HepG2 (cell line): Measurements from ENCODE around the gene USP36. TPM values are rescaled to one million over a fixed set of nuclear protein-coding genes. Genes with fewer than 3 reads are reported as not detected.

Source experiments
- AGO1 ChIP-seq: fragments of 200-400 bp; formaldehyde crosslinking; IDR thresholded peaks from 2 replicates; pipeline ENCODE4 v1.6.1; 2017; ENCODE audit warnings: mild to moderate bottlenecking, low read depth, low read length, moderate library complexity; ENCODE audit not compliant: poor library complexity, severe bottlenecking
- CENPT ChIP-seq: sonication (generic); formaldehyde crosslinking; IDR thresholded peaks from 2 replicates; pipeline ENCODE4 v1.8.0; 2022; ENCODE audit warnings: low read depth, mild to moderate bottlenecking, moderate library complexity, missing genetic modification reagents
- MEIS2 ChIP-seq: sonication (generic); formaldehyde crosslinking; IDR thresholded peaks from 2 replicates; pipeline ENCODE4 v1.9.0; 2021; ENCODE audit warnings: mild to moderate bottlenecking, missing genetic modification reagents
- PHF8 ChIP-seq: sonication (generic); formaldehyde crosslinking; IDR thresholded peaks from 2 replicates; pipeline ENCODE4 v1.5.0; 2020; ENCODE audit warnings: missing genetic modification reagents
- POLR2AphosphoS5 ChIP-seq: IDR thresholded peaks from 2 replicates; pipeline ENCODE4 v1.6.1; 2012; ENCODE audit warnings: low read depth, low read length
- RAD21 ChIP-seq: fragments of 450-650 bp; formaldehyde crosslinking; IDR thresholded peaks from 2 replicates; pipeline ENCODE4 v1.5.0; 2020; ENCODE audit warnings: mild to moderate bottlenecking
- SRY ChIP-seq: sonication (generic); formaldehyde crosslinking; IDR thresholded peaks from 2 replicates; pipeline ENCODE4 v1.8.0; 2022; ENCODE audit warnings: mild to moderate bottlenecking, missing genetic modification reagents
- SSRP1 ChIP-seq: IDR thresholded peaks from 2 replicates; pipeline ENCODE4 v1.6.1; 2016; ENCODE audit warnings: control low read depth
- TOPORS ChIP-seq: sonication (generic); formaldehyde crosslinking; IDR thresholded peaks from 2 replicates; pipeline ENCODE4 v1.8.0; 2023; ENCODE audit warnings: mild to moderate bottlenecking, missing genetic modification reagents
- ZNF234 ChIP-seq: sonication (generic); formaldehyde crosslinking; conservative IDR thresholded peaks from 2 replicates; pipeline ENCODE4 v1.5.1; 2020; ENCODE audit warnings: mild to moderate bottlenecking, missing genetic modification reagents
- ZNF256 ChIP-seq: sonication (generic); formaldehyde crosslinking; conservative IDR thresholded peaks from 2 replicates; pipeline ENCODE4 v1.4.0; 2020; ENCODE audit warnings: missing genetic modification reagents
- ZNF558 ChIP-seq: sonication (generic); formaldehyde crosslinking; IDR thresholded peaks from 2 replicates; pipeline ENCODE4 v1.9.0; 2022; ENCODE audit warnings: mild to moderate bottlenecking, missing genetic modification reagents, borderline replicate concordance
- ZNF749 ChIP-seq: sonication (generic); formaldehyde crosslinking; IDR thresholded peaks from 2 replicates; pipeline ENCODE4 v1.8.0; 2022; ENCODE audit warnings: mild to moderate bottlenecking, missing genetic modification reagents, moderate library complexity, borderline replicate concordance
- ZNF790 ChIP-seq: sonication (generic); formaldehyde crosslinking; IDR thresholded peaks from 2 replicates; pipeline ENCODE4 v1.8.0; 2022; ENCODE audit warnings: missing genetic modification reagents, mild to moderate bottlenecking, borderline replicate concordance
- polyA plus RNA-seq, 8 experiments: library from polyadenylated mRNA; depleted of rRNA in 3 of 8; stranded (reverse) in 7 of 8; unstranded in 1 of 8; fragments of >200 nt; fragmentation: Illumina TruSeq in 4 of 8; extraction: Trizol in 4 of 8; gene quantifications; 2 replicates each; pipeline versions ENCODE4 v1.2.1 to v1.2.3, GENCODE V29; 2011 to 2016; ENCODE audit warnings: low read depth in 4 of 8, missing spikeins in 1 of 8, mixed read lengths in 1 of 8; ENCODE audit not compliant: insufficient read depth in 1 of 8
- total RNA-seq, 5 experiments: library from RNA; depleted of rRNA; stranded (reverse); fragments of >200 nt; fragmentation: Illumina TruSeq; extraction: Trizol; gene quantifications; 2 replicates each; pipeline ENCODE4 v1.2.3, GENCODE V29; 2016; ENCODE audit warnings: low read depth in 1 of 5
- TF ChIP-seq, protein P1 (sequence below): sonication (generic); formaldehyde crosslinking; IDR thresholded peaks from 2 replicates; pipeline ENCODE4 v1.4.0; 2020; ENCODE audit warnings: mild to moderate bottlenecking, missing genetic modification reagents
- TF ChIP-seq, protein P2 (sequence below): sonication (generic); formaldehyde crosslinking; IDR thresholded peaks from 2 replicates; pipeline ENCODE4 v1.4.0; 2020; ENCODE audit warnings: mild to moderate bottlenecking, missing genetic modification reagents
- TF ChIP-seq, protein P3 (sequence below): IDR thresholded peaks from 2 replicates; pipeline ENCODE4 v1.6.1; 2016; ENCODE audit warnings: missing compliant biosample characterization, missing genetic modification reagents, borderline replicate concordance
- TF ChIP-seq, protein P4 (sequence below): sonication (generic); formaldehyde crosslinking; IDR thresholded peaks from 2 replicates; pipeline ENCODE4 v1.5.0; 2020; ENCODE audit warnings: mild to moderate bottlenecking, missing genetic modification reagents, moderate library complexity
- TF ChIP-seq, protein P5 (sequence below): sonication (generic); formaldehyde crosslinking; IDR thresholded peaks from 2 replicates; pipeline ENCODE4 v1.4.0; 2020; ENCODE audit warnings: missing genetic modification reagents

The USP36 gene
- total and polyA plus RNA-seq, 2 of the 13 experiments (the other 11 are each of a cell fraction or from before 2014, with no cell fraction given), result 29.6 to 45.9 TPM

DNA sequence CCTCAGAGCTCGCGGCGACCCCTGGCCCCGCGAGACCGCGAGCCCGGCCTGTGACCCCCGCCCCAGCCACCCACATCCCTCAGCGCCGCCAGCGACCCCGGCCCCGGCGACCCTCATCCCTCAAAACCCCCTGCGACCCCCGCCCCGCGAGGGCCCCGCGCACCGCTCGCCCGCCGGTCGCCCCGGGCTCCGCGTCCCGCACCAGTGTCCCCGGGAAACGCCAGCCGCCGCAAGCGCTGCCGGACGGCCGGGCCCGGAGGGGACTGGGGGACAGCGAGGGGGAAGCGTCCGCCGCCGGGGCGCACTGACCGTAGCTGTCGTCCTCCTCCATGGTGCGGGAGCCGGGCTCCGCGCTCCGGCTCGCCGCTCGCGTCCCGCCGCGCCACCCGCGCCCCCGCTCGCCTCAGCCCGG, 58.7 kb downstream of the USP36 start, which contains the start of gene CYTH1 (continued):
- TF ChIP-seq ZNF234 (CRISPR knock-in tag) (peak; percentile 69; the same call in 1 of the 2 replicates), AGO1 (peak; percentile 2), ZNF256 (no peak), CENPT (CRISPR knock-in tag) (peak; percentile 28; the same call in 1 of the 2 replicates), SRY (CRISPR knock-in tag) (peak; percentile 63; the same call in 1 of the 2 replicates), RAD21 (CRISPR knock-in tag) (peak; percentile 53; the same call in 1 of the 2 replicates), ZNF558 (0 out of 2 replicates have a peak, but pooled peaks have one; percentile 52), POLR2AphosphoS5 (no peak; the same call in 1 of the 2 replicates), SSRP1 (CRISPR knock-in tag) (no peak), ZNF790 (CRISPR knock-in tag) (0 out of 2 replicates have a peak, but pooled peaks have one; percentile 12), TOPORS (CRISPR knock-in tag) (0 out of 2 replicates have a peak, but pooled peaks have one; percentile 60), MEIS2 (CRISPR knock-in tag) (0 out of 2 replicates have a peak, but pooled peaks have one; percentile 50), ZNF749 (peak; percentile 21; the same call in 1 of the 2 replicates), PHF8 (CRISPR knock-in tag) (peak; percentile 68)
- TF ChIP-seq, protein P1, sequence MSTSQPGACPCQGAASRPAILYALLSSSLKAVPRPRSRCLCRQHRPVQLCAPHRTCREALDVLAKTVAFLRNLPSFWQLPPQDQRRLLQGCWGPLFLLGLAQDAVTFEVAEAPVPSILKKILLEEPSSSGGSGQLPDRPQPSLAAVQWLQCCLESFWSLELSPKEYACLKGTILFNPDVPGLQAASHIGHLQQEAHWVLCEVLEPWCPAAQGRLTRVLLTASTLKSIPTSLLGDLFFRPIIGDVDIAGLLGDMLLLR, result 0 out of 2 replicates have a peak, but pooled peaks have one; percentile 27
- TF ChIP-seq, protein P2, sequence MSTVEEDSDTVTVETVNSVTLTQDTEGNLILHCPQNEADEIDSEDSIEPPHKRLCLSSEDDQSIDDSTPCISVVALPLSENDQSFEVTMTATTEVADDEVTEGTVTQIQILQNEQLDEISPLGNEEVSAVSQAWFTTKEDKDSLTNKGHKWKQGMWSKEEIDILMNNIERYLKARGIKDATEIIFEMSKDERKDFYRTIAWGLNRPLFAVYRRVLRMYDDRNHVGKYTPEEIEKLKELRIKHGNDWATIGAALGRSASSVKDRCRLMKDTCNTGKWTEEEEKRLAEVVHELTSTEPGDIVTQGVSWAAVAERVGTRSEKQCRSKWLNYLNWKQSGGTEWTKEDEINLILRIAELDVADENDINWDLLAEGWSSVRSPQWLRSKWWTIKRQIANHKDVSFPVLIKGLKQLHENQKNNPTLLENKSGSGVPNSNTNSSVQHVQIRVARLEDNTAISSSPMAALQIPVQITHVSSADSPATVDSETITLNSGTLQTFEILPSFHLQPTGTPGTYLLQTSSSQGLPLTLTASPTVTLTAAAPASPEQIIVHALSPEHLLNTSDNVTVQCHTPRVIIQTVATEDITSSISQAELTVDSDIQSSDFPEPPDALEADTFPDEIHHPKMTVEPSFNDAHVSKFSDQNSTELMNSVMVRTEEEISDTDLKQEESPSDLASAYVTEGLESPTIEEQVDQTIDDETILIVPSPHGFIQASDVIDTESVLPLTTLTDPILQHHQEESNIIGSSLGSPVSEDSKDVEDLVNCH (CRISPR knock-in tag), result no peak
- TF ChIP-seq, protein P3, sequence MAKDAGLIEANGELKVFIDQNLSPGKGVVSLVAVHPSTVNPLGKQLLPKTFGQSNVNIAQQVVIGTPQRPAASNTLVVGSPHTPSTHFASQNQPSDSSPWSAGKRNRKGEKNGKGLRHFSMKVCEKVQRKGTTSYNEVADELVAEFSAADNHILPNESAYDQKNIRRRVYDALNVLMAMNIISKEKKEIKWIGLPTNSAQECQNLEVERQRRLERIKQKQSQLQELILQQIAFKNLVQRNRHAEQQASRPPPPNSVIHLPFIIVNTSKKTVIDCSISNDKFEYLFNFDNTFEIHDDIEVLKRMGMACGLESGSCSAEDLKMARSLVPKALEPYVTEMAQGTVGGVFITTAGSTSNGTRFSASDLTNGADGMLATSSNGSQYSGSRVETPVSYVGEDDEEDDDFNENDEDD (CRISPR knock-in tag), result 0 out of 2 replicates have a peak, but pooled peaks have one; percentile 4
- TF ChIP-seq, protein P4, sequence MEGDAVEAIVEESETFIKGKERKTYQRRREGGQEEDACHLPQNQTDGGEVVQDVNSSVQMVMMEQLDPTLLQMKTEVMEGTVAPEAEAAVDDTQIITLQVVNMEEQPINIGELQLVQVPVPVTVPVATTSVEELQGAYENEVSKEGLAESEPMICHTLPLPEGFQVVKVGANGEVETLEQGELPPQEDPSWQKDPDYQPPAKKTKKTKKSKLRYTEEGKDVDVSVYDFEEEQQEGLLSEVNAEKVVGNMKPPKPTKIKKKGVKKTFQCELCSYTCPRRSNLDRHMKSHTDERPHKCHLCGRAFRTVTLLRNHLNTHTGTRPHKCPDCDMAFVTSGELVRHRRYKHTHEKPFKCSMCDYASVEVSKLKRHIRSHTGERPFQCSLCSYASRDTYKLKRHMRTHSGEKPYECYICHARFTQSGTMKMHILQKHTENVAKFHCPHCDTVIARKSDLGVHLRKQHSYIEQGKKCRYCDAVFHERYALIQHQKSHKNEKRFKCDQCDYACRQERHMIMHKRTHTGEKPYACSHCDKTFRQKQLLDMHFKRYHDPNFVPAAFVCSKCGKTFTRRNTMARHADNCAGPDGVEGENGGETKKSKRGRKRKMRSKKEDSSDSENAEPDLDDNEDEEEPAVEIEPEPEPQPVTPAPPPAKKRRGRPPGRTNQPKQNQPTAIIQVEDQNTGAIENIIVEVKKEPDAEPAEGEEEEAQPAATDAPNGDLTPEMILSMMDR (CRISPR knock-in tag), result no peak
- TF ChIP-seq, protein P5, sequence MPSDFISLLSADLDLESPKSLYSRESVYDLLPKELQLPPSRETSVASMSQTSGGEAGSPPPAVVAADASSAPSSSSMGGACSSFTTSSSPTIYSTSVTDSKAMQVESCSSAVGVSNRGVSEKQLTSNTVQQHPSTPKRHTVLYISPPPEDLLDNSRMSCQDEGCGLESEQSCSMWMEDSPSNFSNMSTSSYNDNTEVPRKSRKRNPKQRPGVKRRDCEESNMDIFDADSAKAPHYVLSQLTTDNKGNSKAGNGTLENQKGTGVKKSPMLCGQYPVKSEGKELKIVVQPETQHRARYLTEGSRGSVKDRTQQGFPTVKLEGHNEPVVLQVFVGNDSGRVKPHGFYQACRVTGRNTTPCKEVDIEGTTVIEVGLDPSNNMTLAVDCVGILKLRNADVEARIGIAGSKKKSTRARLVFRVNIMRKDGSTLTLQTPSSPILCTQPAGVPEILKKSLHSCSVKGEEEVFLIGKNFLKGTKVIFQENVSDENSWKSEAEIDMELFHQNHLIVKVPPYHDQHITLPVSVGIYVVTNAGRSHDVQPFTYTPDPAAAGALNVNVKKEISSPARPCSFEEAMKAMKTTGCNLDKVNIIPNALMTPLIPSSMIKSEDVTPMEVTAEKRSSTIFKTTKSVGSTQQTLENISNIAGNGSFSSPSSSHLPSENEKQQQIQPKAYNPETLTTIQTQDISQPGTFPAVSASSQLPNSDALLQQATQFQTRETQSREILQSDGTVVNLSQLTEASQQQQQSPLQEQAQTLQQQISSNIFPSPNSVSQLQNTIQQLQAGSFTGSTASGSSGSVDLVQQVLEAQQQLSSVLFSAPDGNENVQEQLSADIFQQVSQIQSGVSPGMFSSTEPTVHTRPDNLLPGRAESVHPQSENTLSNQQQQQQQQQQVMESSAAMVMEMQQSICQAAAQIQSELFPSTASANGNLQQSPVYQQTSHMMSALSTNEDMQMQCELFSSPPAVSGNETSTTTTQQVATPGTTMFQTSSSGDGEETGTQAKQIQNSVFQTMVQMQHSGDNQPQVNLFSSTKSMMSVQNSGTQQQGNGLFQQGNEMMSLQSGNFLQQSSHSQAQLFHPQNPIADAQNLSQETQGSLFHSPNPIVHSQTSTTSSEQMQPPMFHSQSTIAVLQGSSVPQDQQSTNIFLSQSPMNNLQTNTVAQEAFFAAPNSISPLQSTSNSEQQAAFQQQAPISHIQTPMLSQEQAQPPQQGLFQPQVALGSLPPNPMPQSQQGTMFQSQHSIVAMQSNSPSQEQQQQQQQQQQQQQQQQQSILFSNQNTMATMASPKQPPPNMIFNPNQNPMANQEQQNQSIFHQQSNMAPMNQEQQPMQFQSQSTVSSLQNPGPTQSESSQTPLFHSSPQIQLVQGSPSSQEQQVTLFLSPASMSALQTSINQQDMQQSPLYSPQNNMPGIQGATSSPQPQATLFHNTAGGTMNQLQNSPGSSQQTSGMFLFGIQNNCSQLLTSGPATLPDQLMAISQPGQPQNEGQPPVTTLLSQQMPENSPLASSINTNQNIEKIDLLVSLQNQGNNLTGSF (CRISPR knock-in tag), result no peak; the same call in 1 of the 2 replicates
